Nephron progenitor cell (in vitro differentiated cells): ENCODE results near the gene MUC13.

Experiments used
- DNase-seq: peaks from one replicate; pipeline ENCODE4 v3.0.0; 2021
- H3K27ac Mint-ChIP-seq: 2 replicates; pipeline ENCODE4 v1.8.0; 2021; ENCODE audit warnings: mild to moderate bottlenecking, moderate library complexity, mixed read lengths
- H3K27me3 Mint-ChIP-seq: 2 replicates; pipeline ENCODE4 v1.8.0; 2021; ENCODE audit warnings: mild to moderate bottlenecking, low read depth, mixed read lengths; ENCODE audit not compliant: poor library complexity
- H3K36me3 Mint-ChIP-seq: 2 replicates; pipeline ENCODE4 v1.8.0; 2021; ENCODE audit warnings: low read depth, mixed read lengths
- H3K4me1 Mint-ChIP-seq: 2 replicates; pipeline ENCODE4 v1.8.0; 2021; ENCODE audit warnings: mixed read lengths
- H3K4me3 Mint-ChIP-seq: 2 replicates; pipeline ENCODE4 v1.8.0; 2021; ENCODE audit warnings: mild to moderate bottlenecking, moderate library complexity, mixed read lengths
- H3K9me3 Mint-ChIP-seq: 2 replicates; pipeline ENCODE4 v1.8.0; 2021; ENCODE audit warnings: mild to moderate bottlenecking, moderate library complexity, mixed read lengths
- CTCF ChIP-seq: fragments of 200-600 bp; sonication (generic); IDR thresholded peaks from 2 replicates; pipeline ENCODE4 v1.5.0; 2021; ENCODE audit warnings: antibody characterized with exemption

Gene MUC13

DNA sequence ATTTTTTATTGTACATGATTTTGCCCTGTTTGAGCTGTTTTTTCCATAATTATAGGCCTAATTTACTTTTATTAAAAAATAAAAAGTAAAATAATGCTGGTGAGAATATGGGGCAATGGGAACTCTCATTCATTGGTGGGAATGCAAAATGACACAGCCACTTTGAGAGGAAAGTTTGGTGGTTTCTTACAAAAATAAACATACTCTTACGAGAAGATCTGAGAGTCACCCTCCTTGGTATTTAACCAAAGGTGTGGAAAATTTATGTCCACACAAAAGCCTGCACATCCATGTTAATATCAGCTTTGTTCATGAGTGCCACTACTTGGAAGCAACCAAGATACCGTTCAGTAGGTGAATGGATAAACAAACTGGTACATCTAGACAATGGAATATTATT, 9.8 kb downstream of the MUC13 start:
- Mint-ChIP-seq H3K36me3 (no peaks in the 10 kb centered on the region), H3K27ac (no peak overlapping the region), H3K27me3 (peaks cover 9% of the 10 kb centered on the region), H3K4me1 (no peaks in the 10 kb centered on the region), H3K9me3 (no peaks in the 10 kb centered on the region), H3K4me3 (no peak overlapping the region)
- TF ChIP-seq CTCF, result no peak
- DNase-seq, result no peak

- no peaks in the 10 kb centered on the region for H3K9me3 Mint-ChIP-seq
- no peak overlapping the region for H3K4me3 Mint-ChIP-seq
- H3K4me1 Mint-ChIP-seq, result no peaks in the 10 kb centered on the region
- TF ChIP-seq CTCF, result no peak
- no peak overlapping the region for H3K27ac Mint-ChIP-seq
- no peaks in the 10 kb centered on the region for H3K36me3 Mint-ChIP-seq
- H3K27me3 Mint-ChIP-seq, result peaks cover 9% of the 10 kb centered on the region
- DNase-seq, result no peak
Observed at GRCh38 chr3:124923833-124924232, 10.7 kb downstream of the MUC13 start.

DNA sequence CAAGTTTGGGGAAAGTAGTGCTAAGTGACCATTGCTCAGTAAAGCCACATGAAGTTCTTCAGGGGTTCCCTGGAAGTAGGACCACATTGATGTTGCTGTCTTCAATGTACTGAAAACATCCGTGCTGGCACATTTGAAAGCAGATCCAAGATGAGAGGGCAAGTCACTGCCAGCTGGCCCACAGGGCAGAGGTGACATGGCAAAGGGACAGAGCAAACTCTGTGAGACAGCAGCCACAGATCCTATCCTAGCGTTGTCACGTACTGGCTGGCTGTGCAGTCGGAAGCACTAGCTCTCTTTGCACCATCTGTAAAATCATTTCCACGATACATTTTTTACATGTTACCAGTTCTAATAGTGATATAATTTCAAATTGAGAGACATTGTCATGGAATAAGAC, 13.8 kb downstream of the MUC13 start:
- Mint-ChIP-seq H3K4me1 (peaks cover 5% of the 10 kb centered on the region), H3K9me3 (no peaks in the 10 kb centered on the region), H3K36me3 (no peaks in the 10 kb centered on the region), H3K4me3 (no peak overlapping the region), H3K27me3 (peaks cover 11% of the 10 kb centered on the region), H3K27ac (no peak overlapping the region)
- no peak for TF ChIP-seq CTCF
- no peak for DNase-seq

DNA sequence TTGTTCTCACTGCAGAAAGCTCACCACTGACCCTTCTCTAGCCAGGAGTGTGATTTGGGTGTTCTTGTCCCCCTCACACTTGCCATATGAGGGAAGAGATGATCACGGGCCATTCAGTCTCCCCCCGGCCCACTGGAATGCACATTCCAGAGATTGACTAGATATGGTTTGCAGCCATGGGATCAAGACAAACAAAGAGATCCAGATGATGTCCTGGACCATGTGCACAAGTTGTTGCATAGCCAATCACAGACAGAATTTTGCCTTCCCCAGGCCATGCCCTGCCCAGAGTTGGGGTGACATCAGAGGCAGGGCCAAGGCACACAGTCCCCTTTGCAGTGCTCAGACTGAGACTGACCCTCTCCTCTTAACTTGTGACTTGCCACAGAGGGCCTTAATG, 14.8 kb downstream of the MUC13 start:
- H3K9me3 Mint-ChIP-seq, result no peaks in the 10 kb centered on the region
- TF ChIP-seq CTCF, result no peak
- H3K27me3 Mint-ChIP-seq, result peaks cover 16% of the 10 kb centered on the region
- H3K4me3 Mint-ChIP-seq, result no peak overlapping the region
- H3K4me1 Mint-ChIP-seq, result peaks cover 5% of the 10 kb centered on the region
- DNase-seq, result no peak
- H3K27ac Mint-ChIP-seq, result no peak overlapping the region
- H3K36me3 Mint-ChIP-seq, result no peaks in the 10 kb centered on the region

GRCh38 chr3:124918524-124918923, 16.0 kb downstream of the MUC13 start:
- Mint-ChIP-seq H3K27ac (no peak overlapping the region), H3K4me3 (no peak overlapping the region), H3K9me3 (no peaks in the 10 kb centered on the region), H3K27me3 (peaks cover 13% of the 10 kb centered on the region), H3K36me3 (no peaks in the 10 kb centered on the region), H3K4me1 (peaks cover 5% of the 10 kb centered on the region)
- DNase-seq, result no peak
- no peak for TF ChIP-seq CTCF

DNA sequence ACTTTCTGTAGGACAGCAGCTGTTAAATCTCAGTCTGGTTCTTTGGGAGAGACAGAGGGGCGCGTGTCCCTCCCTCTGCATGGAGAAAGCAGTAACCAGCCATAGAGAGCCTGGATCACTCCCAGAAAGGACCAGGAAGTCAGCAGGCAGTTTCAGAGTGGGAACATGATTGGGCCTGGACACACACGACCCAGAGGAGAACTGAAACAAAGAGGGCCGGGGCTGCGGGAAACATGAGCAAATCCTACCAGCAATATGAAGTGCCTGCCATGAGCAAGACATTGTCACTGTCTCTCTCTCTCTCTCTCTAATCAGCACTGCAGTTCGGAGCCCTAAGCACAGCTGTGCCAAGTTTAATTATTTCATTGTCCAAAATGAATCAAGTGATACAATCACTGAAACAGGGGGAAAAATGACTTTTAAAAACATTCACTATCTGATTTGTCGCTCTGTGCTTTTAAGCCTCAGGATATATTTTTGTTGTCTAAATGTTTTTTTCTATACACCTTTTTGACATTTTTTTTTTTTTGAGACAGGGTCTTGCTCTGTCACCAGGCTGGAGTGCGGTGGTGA, 17.6 kb downstream of the MUC13 start:
- Mint-ChIP-seq H3K27me3 (peaks cover 22% of the 10 kb centered on the region), H3K4me1 (peaks cover 5% of the 10 kb centered on the region), H3K9me3 (no peaks in the 10 kb centered on the region), H3K36me3 (no peaks in the 10 kb centered on the region), H3K4me3 (no peak overlapping the region), H3K27ac (peak overlapping the region; percentile 5)
- no peak for DNase-seq
- no peak for TF ChIP-seq CTCF
